ENCODE results near the gene ACSL6.

The ACSL6 gene, protein sequence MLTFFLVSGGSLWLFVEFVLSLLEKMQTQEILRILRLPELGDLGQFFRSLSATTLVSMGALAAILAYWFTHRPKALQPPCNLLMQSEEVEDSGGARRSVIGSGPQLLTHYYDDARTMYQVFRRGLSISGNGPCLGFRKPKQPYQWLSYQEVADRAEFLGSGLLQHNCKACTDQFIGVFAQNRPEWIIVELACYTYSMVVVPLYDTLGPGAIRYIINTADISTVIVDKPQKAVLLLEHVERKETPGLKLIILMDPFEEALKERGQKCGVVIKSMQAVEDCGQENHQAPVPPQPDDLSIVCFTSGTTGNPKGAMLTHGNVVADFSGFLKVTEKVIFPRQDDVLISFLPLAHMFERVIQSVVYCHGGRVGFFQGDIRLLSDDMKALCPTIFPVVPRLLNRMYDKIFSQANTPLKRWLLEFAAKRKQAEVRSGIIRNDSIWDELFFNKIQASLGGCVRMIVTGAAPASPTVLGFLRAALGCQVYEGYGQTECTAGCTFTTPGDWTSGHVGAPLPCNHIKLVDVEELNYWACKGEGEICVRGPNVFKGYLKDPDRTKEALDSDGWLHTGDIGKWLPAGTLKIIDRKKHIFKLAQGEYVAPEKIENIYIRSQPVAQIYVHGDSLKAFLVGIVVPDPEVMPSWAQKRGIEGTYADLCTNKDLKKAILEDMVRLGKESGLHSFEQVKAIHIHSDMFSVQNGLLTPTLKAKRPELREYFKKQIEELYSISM

DNA sequence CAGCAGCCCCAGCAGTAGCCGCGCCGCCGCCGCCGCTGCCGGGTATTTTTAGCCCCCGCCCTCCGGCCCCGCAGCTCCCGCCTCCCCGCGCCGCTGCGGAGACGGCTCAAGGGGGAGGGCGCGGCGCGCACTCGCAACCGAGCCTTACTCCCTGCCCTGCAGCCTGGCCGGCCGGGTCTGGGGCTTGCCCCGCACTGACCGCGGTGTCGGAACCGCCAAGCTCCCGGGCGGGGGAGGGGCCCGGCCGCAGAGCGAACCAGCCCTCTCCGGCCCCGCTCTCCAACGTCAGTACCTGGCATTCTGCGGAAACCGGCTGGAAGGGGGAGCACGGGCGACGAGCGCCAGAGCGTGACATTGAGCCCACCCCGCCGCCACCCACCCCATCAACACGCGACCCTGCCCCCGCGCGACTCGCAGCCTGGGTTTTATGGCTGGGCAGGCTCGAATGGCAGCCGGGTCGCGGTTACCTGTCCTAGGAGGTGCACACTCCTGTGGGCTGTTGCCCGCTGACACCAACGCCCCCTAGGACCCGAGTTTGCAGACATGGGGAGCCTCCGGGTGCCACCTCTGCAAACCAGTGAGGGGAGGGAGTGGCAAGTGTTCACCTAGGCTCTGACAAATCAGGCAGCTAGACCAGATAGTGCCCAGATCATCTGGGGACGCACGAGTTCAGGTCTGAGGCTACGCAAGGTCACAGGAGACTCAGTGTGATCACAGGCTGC is at the start of gene ACSL6:
TSS of gene ACSL6 (minus strand) at position 37 of the 722 bp plus-strand sequence. CDS start 105 bp downstream, outside the sequence.
- DNase-seq: no peak

DNA sequence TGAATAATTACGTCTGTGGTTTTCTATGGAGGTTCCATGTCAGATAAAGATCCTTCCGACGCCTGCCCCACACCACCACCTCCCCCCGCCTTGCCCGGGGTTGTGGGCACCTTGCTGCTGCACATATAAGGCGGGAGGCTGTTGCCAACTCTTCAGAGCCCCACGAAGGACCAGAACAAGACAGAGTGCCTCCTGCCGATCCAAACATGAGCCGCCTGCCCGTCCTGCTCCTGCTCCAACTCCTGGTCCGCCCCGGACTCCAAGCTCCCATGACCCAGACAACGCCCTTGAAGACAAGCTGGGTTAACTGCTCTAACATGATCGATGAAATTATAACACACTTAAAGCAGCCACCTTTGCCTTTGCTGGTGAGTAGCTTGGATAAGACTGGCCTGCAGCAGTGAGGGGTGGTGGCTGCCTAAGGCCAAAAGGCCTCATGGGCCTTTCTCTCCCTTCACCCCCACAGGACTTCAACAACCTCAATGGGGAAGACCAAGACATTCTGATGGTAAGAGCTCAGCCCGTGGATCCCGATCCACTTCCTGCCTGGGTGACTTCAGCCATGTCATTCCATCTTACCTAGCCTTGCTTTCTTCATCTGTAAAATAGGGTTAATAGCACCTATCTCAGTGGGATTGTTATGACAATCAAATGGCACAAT is 49.2 kb upstream of the ACSL6 start, which contains the start of gene IL3:
TSS of gene IL3 (plus strand) at position 155 of the 661 bp plus-strand sequence. CDS start at position 207, 52 bp downstream.
- no peak for DNase-seq

DNA sequence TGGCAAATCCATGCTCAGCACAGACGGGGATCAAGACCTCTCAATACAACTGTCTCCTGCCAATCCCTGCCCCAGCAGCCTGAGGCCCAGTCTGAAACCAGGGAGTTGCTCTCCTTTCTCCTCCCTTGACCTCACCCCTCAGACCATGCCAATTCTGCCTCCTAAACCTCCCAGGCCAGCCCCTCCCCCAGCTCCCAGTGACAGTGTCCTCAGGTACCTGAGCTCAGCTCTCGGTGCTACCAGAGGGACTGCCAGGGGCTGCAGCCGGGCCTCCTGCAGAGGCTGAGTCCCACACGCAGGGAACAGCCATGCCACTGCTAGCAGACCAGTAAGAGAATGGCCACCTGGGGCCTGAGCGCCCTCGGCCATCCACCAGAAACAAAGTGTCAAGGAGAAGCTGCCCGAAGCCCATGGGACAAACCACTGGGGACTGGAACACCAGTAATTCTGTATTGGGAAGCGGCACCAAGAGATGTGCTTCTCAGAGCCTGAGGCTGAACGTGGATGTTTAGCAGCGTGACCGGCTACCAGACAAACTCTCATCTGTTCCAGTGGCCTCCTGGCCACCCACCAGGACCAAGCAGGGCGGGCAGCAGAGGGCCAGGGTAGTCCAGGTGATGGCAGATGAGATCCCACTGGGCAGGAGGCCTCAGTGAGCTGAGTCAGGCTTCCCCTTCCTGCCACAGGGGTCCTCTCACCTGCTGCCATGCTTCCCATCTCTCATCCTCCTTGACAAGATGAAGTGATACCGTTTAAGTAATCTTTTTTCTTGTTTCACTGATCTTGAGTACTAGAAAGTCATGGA is 48.4 kb upstream of the ACSL6 start:
- no peak for DNase-seq

DNA sequence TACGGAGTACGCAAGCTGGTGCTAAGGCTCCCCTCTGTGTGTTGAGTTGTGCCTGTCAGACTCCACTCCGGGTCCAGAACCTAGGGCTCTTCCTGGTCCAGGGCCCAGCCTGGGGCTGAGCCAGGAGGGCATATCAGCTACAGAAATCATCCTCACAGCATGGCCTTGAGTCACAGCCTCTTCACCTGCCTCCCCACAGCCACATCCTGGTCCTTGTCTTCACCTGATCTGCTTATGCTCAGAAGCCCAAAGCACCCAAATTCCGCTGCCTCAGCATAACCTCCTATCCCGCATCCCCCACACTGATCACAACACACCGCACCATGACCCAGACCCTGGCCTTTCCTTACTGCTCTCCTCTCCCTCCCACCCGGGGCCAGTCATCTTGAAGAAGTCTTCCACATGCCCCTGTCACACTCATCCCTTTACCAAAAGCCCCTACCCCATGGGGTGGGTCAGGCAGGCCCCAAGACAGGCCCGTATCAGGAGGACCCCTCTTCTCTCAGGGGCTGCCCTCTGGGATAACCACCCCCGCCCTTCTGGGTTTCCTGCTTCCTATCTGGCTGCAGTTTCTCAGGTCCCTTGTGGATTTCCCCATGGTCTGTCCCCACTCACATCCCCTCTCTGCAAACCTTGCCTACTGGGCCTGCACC is 47.7 kb upstream of the ACSL6 start:
- DNase-seq: no peak

DNA sequence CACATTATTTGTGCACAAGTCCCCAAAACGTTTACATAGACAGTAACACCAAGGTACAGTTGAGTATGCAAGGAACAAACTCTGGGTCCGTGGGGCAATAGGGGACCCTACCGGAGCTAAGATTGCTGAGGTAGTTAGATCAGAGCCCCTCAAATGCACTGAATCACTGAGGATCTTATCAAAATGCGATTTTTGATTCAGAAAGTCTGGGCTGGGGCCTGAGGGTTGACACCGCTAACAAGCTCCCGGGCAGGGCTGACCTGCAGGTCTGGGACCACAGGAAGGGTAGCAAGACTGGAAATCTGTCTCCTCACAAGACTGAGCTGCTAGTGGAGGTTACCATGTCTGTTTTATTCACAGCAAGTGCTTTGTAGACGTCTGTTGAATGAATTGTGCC is 47.2 kb upstream of the ACSL6 start:
- no peak for DNase-seq

DNA sequence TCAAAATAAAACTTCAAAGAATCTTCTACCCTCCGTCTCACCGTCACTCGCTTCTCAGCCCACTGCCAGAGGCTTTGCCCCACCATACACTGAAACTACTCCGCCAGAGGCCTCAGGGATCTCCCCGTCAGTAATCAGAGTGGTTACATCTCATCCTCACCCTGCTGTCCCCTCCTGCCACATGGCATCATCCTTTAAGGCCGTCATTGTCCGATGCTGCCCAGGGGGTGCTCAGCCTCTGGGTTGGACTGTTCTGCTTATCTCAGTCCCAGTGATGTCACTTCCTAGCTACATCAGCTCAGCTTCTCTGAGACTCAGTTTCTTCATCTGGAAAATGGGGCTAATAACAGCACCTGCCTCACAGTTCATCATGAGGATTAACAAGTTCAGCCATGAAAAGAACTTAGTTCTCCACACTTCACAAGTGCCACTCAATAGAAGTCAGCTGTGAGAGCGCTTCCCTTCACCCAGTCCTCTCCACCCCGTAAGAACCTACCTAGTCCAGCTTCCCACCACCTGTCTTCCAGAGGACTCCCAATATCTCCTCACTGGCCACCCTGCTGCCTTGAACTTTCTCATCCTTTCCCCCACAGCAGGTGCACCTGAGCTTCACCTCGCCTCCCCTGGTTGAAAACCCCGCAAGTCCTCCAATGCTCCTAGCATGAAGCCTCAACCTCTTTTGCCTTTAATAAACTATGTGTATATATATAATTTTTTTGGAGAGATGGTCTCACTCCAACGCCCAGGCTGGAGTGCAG is 46.2 kb upstream of the ACSL6 start:
- DNase-seq: no peak

DNA sequence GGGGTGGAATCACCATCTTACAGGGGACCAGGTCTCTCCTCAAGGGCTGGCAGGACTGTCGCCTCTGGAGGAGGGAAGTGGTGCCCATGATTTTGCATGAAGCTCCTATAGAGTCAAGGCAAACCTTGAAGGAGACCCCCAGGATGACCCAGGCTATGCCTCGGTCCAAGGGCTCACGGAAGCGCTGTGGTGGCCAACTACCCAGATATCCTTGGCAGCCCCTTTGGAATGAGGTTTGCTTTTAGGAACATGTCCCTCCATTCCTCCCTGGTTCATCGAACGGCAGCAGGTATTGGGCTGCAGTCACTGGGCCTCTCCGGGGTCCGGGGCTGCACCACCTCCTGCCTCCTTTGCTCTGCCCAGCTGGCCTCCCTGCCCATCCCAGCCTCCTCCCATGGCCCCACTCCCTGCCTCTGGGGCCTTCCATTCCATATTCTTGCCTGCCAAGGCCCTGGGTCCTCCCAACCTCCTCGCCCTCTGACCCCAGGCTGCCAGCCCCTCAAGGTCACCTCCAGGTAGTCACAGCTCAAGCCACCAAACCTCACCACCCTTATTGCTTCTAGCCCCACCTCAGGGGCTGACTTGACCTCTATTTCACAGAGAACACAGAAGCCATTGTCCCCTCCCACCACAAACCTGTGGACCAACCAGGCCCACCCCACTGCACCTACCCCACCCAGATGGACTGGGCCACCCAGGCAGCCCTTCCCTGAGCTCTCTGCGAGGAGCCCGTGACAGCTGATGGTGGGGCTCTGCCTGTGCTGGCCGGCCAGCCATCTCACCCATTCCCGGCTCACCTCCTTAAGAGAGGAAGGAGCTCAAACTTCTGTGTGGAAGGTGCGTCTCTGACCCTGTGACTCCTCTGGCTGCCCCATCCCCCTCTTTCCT is 45.4 kb upstream of the ACSL6 start:
- no peak for DNase-seq

DNA sequence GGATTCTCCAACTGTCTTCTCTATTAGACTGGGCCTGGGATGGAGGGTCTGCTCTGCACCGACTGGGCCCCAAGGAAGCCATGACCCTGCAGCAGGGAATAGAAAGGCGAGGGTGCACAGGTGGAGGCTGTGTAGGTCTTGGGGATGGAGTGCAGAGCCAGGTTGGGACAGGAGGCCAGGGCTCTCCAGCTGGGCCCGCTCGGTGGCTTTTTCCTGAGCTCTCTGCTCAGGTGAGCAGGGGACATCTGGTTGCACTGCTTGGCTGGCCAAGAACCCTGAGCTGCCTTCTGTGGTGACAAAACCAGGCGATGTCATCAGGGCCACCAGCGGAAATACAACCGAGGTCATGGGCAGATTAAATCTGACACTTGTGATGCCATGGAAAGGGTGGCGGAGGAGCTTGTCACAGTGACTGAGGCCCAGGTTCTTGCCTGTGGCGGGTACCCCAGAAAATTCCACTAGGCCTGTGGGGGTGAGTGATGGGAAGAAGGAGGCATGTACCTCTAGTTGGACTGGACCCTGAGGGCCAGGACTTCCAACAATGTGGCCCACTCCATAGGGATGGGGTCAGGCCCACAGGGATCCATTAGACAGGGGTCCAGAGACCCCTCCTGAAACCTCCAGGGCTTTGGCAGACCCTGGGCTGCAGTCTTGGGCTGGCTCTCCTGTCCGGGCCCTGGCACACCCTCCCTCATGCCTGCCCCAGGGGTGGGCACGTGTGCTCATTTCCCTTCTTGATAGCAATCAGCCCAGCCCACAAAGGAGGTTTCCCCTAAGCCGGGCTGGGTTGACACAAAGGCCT is 44.6 kb upstream of the ACSL6 start:
- DNase-seq: peak; percentile 45

DNA sequence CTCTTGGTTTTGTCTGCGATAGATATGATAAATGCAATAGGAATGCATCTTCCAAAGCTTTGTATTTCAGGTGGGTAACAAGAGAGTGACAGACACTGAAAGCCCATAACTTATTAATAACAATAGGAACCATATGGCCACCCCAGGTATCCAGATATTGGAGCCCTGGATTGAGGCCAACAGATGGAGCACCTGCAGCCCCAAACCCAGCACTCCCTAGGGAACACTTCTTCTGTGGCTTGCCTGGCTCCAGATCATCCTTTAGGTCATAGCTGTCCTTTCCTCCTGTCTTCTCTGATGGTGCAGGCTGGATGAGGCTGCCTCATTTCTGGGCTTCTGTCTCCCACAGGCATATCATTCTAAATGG is 44.0 kb upstream of the ACSL6 start:
- no peak for DNase-seq

DNA sequence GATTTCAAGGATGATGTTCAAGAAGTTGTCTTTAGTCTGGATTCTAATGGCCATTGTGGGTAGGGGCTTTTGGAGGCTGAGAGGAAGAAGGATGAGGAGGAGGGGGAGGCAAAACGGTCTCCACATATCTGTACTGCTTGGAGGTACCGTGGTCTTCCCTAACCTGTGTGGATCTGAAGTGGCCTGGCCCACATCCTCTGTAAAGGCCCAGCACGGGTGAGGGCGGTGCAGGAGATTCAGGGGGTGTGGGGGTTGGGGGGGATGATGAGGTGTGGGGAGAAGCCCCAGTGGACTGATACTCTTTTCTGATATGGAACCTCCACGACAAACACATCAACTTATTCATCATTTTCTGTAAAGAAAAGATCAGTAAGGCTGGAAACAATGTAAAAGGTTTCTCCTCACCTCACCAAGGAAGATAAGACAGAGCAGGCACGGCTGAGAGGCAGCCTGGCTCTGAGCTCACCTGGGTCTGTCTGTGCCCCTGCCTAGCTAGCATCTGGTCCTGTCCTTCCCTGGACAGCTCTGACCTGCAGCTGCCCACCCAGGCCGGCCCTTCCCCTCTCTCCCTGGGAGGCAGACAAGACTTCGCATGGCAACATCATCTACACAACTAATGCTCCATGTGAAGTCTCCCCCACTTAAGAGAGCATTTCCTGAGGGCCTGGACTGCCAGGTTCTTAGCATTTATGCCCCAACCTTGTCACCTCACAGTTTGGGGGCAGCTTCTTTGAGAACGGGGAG is 43.4 kb upstream of the ACSL6 start:
- DNase-seq: no peak

DNA sequence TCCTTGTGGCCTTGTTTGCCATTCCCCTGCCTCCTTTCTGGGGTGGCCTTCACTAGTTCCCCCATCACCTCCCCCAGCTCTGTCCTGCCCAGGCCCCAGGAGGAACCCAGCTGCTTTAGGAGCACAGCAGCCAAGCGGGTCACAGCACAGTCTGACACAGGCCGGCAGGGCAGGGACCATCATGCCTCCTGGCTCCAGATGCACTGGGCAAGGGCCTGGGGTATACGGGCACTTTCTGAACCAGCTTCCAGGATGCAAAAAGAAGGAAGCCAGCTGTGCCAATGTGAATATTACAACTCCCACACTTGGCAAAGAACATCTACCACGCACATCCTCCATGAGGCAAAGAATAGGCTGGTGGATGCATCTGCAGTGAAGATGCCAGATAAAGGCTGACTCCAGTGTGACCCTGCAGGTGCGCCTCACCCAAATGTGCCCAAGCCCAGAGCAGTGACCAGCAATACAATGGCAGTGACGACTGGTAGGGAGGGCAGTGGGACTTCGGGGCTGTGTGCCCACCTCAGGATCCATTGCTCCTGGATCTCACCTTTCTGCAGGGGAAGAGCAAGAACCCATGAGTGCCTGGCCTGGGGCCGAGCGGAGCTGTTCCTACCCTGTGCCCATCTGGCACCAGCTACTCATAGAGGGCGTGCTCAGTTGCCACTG is 42.7 kb upstream of the ACSL6 start:
- no peak for DNase-seq

DNA sequence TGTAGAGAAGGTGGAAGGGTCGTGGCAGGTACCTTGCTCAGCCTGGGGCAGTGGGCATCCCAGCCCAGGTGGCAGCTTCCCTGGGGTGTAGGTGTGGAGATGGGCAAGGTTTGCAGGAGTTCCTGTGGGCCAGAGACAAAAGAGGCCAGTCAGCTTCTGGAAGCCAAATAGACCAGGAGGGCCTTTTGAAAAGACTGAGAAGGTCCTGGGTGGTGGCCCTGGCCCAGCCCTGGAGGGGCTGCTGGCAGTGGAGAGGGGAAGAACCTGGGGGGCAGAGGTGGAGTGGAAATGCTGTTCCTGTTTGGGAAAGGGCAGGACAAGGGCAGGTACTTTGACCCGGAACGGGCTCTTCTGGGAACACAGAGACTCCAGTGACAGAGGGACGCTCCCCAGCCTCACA is 42.0 kb upstream of the ACSL6 start:
- DNase-seq: no peak

DNA sequence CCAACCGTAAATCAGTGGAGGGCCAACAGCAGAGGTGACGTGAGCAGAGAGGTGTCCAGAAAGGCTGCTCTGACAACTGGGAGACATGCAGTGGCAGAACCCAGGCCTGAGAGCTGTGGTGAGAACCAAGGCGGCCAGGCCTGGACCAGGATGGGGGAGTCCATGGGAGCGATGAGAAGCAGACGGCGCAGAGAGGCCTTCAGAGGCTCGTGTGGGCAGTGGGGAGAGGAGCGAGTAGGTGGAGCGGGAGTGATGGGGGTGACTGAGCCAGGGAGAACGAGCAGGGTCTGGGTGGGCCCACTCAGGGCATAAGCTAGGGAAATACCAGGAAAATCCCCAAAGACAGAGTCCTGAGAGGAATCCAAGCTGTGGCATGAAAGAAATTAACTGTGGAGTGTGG is 41.1 kb upstream of the ACSL6 start:
- DNase-seq: no peak

DNA sequence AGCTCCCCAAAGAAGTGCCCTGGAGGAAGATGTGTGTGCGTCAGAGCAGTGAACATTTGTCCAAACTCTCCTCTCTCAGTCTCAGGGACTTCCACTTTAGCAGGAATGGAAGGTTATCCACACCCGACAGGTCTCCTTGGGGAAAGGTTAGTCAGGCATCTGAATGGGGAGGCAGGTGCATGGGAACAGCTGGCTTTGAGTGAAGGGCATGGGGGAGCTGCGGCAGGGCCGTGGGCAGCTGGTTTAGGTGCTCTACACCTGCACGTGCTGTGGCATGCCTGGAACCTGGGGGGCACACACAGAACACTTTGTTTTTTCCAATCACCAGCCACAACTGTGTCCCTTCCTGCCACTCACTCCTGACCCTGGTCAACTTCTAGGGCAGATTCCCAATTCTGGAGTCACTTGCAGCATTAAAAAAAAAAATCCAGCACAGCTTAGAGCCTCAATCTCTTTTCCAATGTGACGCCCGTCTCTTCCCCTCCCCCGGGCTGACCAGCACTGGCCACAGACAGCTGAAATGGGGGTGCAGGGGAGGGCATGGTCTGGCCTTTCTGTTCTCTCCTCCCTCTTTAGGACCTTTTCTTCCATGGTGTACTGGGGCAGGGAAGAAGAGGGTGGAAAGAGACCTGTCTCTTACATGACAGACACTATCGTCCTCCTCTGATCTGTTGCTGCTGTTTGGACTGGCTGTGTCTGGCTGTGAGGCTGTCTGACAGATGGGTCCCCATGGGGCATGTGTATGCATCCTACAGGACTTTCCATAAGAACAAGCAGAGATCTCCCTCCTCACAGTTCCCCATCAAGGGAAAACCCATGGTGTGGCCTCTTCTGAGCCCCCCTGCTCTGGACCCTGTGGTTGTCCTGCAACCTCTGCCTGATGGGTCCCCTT is 39.4 kb upstream of the ACSL6 start:
- DNase-seq: no peak

DNA sequence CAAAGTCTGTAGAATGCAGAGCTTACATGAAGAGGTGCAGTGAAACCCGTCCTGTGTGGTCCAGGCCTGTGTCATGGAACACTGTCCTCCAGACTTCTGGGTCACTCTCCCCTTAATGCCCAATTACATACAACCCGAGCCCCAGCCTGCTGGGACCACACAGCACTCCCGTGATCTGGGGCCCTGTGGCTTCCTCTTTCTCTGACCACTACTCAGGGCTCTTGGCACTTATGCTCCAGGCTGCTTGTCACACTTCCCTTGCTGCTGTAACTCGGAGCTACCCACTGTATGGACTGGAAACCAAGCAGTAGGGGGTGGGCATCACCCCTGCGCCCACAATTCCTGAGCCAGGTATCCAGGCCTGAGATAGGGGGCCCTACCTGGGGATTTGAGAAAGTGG is 38.7 kb upstream of the ACSL6 start:
- peak; percentile 4 for DNase-seq

DNA sequence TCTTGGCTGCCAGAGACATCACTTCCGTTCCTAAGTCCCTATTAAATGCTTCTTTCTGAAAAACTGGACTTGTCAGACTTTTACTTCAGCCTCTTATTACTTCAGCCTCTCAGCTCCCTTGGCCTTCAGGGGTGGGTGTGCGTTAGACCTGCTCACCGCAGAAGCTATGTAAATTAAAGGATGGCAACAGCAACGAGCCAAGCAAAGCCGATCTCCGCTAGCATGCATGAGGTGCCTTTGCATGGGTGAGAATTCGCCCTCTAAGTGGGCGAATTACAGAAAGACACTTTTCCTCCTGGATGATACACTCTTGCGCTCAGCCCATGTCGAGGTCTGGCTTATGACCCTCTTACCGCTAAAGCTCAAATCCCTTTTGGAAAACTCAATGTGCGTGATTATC is 38.1 kb upstream of the ACSL6 start:
- DNase-seq: no peak

DNA sequence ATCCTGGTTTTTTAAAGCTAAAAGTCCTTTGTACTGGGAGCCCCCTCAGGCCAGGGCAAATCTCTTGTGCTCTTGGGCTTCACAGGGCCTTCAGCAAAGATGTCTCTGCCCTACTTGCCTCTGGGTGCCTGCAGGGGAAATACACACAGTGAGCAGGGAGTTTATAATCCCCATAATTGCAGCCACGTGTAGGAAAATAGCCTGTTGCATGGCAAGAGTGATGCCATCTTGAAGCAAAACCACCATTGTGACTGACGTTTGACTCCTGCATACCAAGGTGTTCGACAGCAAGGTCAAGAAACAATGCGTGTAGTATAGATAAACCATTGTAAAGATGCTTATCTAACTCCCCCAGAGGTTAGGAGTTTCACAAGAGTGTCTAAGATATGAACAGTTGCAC is 37.6 kb upstream of the ACSL6 start:
- DNase-seq: peak; percentile 39
